Right lobe of liver (tissue), 6 donors: Measurements from ENCODE around the gene MEF2A. TPM values are rescaled to one million over a fixed set of nuclear protein-coding genes. Genes with fewer than 3 reads are reported as not detected.

Source experiments
- ATAC-seq, 4 donors: fragments of 200-7000 bp; cut with Tn5 transposase; one replicate each; pipeline ENCODE4 v1.9.1; 2020; ENCODE audit warnings: mild to moderate bottlenecking in 4 of 4, moderate library complexity in 4 of 4
- DNase-seq, 3 donors: peaks; one replicate each; pipeline ENCODE4 v3.0.0-alpha.2; 2020
- H3K27ac ChIP-seq, 3 donors: fragments of 200-600 bp; one replicate each; pipeline ENCODE4 v1.8.0; 2022
- H3K27me3 ChIP-seq, 2 donors: fragments of 200-600 bp; one replicate each; pipeline ENCODE4 v1.8.0; 2022
- H3K36me3 ChIP-seq, 4 donors: fragments of 200-600 bp; sonication (generic) in 1 of 4; one replicate each; pipeline versions ENCODE4 v1.5.1 to v1.8.0; 2017 to 2022; ENCODE audit warnings: control low read depth in 1 of 4
- H3K4me1 ChIP-seq, 4 donors: fragments of 200-600 bp; sonication (generic) in 1 of 4; one replicate each; pipeline versions ENCODE4 v1.5.1 to v1.8.0; 2017 to 2022; ENCODE audit warnings: control low read depth in 1 of 4
- H3K4me3 ChIP-seq, 3 donors: fragments of 200-600 bp; one replicate each; pipeline ENCODE4 v1.8.0; 2022
- H3K9me3 ChIP-seq, 4 donors: fragments of 200-600 bp; sonication (generic) in 1 of 4; one replicate each; pipeline versions ENCODE4 v1.5.1 to v1.8.0; 2017 to 2022; ENCODE audit warnings: control low read depth in 1 of 4
- POLR2A ChIP-seq: fragments of 450-650 bp; IDR thresholded peaks from one replicate; pipeline ENCODE4 v1.6.1; 2017; ENCODE audit warnings: antibody characterized with exemption, mild to moderate bottlenecking
- WGBS: methylation state at CpG from one replicate; pipeline ENCODE4 v1.1.6; 2018; ENCODE audit warnings: low coverage, low lambda C conversion rate; ENCODE audit not compliant: insufficient coverage; ENCODE audit errors: missing lambda C conversion rate; 5-methylcytosine and 5-hydroxymethylcytosine counted together
- intact Hi-C, 2 donors: fragments of 100-400 bp; cut with DNase I; formaldehyde crosslinking; loops; one replicate each; pipeline versions ENCODE4 v1.11.2 to v1.14.1; 2022
- total RNA-seq, 6 experiments: library from RNA; depleted of rRNA in 2 of 6; stranded (reverse); fragments of >200 nt in 2 of 6; fragmentation: NEBNext Ultra II Directional in 3 of 6; extraction: Animal tissue kit (Norgen Biotek cat#: 25700) in 3 of 6; gene quantifications; one replicate each; pipeline versions ENCODE4 v1.1.0 to v1.2.4, GENCODE V29; 2016 to 2023
- TF ChIP-seq, protein P1 (sequence below), 4 donors: fragments of 200-600 bp in 3 of 4; fragments of 450-650 bp in 1 of 4; IDR thresholded peaks; one replicate each; pipeline versions ENCODE4 v1.5.1 to v1.8.0; 2016 to 2022; ENCODE audit warnings: antibody characterized with exemption in 4 of 4, mild to moderate bottlenecking in 2 of 4
- donor health status: DM: no; HTN: yes; CAD: no.
- donor health status: DM: no; HTN: no; CAD: no.
- donor health status: DM: no; HTN: no; CAD: no.
- donor health status: DM: no; HTN: yes; CAD: no.
- donor health status: DM: no; HTN: yes; CAD: no.

MEF2A gene
- total RNA-seq, 6 experiments from 2014 or later = 20.1 to 35.5 (median 25.4) TPM

DNA sequence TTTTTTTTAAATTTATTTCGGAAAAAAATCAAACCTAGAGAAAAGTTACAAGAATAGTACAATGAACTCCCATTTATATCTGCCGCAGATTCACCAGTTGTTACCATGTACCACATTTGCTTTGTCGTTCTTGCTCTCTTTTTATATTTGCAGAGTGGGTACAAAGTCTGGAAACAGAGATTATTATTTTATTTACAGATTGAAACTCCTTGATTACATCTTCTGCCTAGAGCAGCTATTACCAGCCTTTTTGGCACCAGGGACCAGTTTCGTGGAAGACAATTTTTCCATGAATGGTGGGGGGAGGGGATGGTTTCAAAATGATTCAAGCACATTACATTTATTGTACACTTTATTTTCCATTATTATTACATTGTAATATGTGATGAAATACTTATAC is 8.3 kb downstream of the MEF2A start:
- Histone ChIP-seq H3K27me3 (no peaks in the 10 kb centered on the region), H3K9me3 (no peaks in the 10 kb centered on the region), H3K27ac (peak overlapping the region in 2 of 3 donors; percentile 22 to 69), H3K36me3 (no peaks in the 10 kb centered on the region), H3K4me3 (peak overlapping the region in 1 of 3 donors; percentile 3), H3K4me1 (peaks cover 0 to 32% (median 13%) of the 10 kb centered on the region in 4 donors)
- DNase-seq (no peak), ATAC-seq (peak; percentile 83 to 89 (median 86))
- intact Hi-C loops = no loop called here
- 27% methylated on average over 4 of the region's 4 CpGs for WGBS
- TF ChIP-seq, protein P1, sequence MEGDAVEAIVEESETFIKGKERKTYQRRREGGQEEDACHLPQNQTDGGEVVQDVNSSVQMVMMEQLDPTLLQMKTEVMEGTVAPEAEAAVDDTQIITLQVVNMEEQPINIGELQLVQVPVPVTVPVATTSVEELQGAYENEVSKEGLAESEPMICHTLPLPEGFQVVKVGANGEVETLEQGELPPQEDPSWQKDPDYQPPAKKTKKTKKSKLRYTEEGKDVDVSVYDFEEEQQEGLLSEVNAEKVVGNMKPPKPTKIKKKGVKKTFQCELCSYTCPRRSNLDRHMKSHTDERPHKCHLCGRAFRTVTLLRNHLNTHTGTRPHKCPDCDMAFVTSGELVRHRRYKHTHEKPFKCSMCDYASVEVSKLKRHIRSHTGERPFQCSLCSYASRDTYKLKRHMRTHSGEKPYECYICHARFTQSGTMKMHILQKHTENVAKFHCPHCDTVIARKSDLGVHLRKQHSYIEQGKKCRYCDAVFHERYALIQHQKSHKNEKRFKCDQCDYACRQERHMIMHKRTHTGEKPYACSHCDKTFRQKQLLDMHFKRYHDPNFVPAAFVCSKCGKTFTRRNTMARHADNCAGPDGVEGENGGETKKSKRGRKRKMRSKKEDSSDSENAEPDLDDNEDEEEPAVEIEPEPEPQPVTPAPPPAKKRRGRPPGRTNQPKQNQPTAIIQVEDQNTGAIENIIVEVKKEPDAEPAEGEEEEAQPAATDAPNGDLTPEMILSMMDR (IDR thresholded peaks at IDR 0.05) = no peak
- no peak for TF ChIP-seq POLR2A

- intact Hi-C loops = no loop called here
- WGBS = 80% methylated on average over 1 of the region's 6 CpGs
- H3K36me3 ChIP-seq = no peaks in the 10 kb centered on the region
- DNase-seq = peak in 1 of 3 donors; percentile 21
- peak; percentile 47 to 63 (median 54) for ATAC-seq
- no peaks in the 10 kb centered on the region for H3K9me3 ChIP-seq
- H3K27me3 ChIP-seq = no peaks in the 10 kb centered on the region
- TF ChIP-seq, protein P1 (IDR thresholded peaks at IDR 0.05) = no peak
- TF ChIP-seq POLR2A = no peak
- H3K27ac ChIP-seq = peak overlapping the region in 2 of 3 donors; percentile 22 to 69
- H3K4me3 ChIP-seq = no peak overlapping the region
- peaks cover 0 to 31% (median 11%) of the 10 kb centered on the region in 4 donors for H3K4me1 ChIP-seq
Measured at GRCh38 chr15:99574502-99574901, 8.7 kb downstream of the MEF2A start.

DNA sequence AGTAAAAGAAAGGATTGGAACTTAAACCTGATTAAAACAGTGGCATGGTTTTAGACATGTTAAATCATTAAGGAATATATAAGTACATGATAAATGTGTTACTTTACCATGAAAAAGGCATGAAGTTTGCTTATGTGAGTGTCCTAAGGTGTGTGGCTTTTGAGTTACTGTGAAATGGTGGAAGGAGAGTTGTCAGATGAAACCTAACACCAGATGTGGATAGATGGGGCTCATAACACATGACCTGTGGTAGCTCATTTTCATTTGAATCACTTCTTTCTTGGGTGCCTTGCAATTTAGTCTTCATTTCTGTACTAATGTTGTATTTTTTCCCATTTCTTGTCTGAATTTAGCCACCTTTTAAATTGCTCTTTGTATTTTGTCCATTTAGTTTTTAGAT is 13.0 kb downstream of the MEF2A start:
- Histone ChIP-seq H3K9me3 (no peaks in the 10 kb centered on the region), H3K27ac (no peak overlapping the region), H3K36me3 (no peaks in the 10 kb centered on the region), H3K4me3 (no peak overlapping the region), H3K27me3 (no peaks in the 10 kb centered on the region), H3K4me1 (peaks cover 0 to 26% (median 12%) of the 10 kb centered on the region in 4 donors)
- DNase-seq (no peak), ATAC-seq (no peak)
- intact Hi-C loops = no loop called here
- TF ChIP-seq, protein P1 (IDR thresholded peaks at IDR 0.05) = no peak
- no peak for TF ChIP-seq POLR2A

DNA sequence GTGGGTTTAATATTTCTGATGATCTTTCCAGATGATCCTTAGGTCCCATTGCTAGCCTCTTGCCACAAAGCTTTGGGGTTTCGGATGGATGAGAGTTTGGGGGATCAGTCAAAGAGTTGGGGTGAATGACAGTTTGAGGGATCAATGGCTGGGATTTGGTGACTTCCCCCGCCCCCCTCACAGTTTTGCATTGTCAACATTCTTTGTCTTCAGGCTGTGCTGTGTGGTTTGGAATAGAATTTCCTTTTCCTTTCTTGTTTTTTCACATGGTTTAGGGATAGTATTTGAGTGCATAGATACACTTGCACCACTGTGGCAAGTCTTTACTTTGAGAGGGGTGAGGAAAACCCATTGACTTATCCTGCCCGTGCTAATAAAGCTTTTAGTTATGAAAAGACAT is 14.3 kb downstream of the MEF2A start:
- no peak for TF ChIP-seq POLR2A
- TF ChIP-seq, protein P1 (IDR thresholded peaks at IDR 0.05) = no peak

DNA sequence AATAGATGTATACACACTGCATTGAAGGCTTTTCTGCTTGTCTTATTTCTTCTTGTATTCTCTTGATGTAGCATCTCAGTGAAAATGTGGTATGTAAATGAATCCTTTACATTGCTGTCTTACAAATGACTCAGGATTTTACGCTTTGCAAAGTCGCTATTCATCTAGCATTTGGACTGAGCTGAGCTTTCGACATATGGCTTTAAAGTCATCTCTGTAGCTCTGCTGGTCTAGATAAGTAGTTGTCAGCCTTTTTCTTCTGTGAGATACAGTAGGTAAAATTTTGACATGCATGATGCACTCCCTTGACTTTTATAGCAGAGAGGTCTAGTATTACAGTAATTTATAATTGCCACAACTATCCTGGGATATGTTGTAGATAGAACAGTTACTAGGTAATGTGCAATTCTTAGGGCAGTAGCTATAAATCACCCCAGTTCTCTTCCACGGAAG is 16.8 kb downstream of the MEF2A start:
- Histone ChIP-seq H3K36me3 (no peaks in the 10 kb centered on the region), H3K9me3 (no peaks in the 10 kb centered on the region), H3K4me1 (peaks cover 0 to 7% (median 3%) of the 10 kb centered on the region in 4 donors), H3K4me3 (no peak overlapping the region), H3K27ac (no peak overlapping the region), H3K27me3 (no peaks in the 10 kb centered on the region)
- WGBS = 75% methylated on average over 4 of the region's 4 CpGs
- TF ChIP-seq, protein P1 (IDR thresholded peaks at IDR 0.05) = no peak
- TF ChIP-seq POLR2A = no peak
- intact Hi-C loops = no loop called here
- DNase-seq (no peak), ATAC-seq (no peak)

More for the DNA sequence above, 14.3 kb downstream of the MEF2A start:
- DNase-seq (no peak), ATAC-seq (no peak)
- H3K4me1 ChIP-seq = peaks cover 0 to 16% (median 8%) of the 10 kb centered on the region in 4 donors
- intact Hi-C loops = no loop called here
- H3K4me3 ChIP-seq = no peak overlapping the region
- no peaks in the 10 kb centered on the region for H3K9me3 ChIP-seq
- no peaks in the 10 kb centered on the region for H3K27me3 ChIP-seq
- no peaks in the 10 kb centered on the region for H3K36me3 ChIP-seq
- no peak overlapping the region for H3K27ac ChIP-seq
- WGBS = 76% methylated on average over 3 of the region's 3 CpGs
